LNCAP (cell line): ENCODE measurements around the gene PLD4.

Experiments
- CTCF ChIP-seq: fragments of 450-650 bp; IDR thresholded peaks from 2 replicates; pipeline ENCODE4 v1.5.1; 2017; ENCODE audit warnings: mild to moderate bottlenecking

Gene PLD4

GRCh38 chr14:104965561-104966231 lies 41.0 kb downstream of the PLD4 start:
- TF ChIP-seq CTCF, result no peak

GRCh38 chr14:104966261-104966865 lies 41.7 kb downstream of the PLD4 start:
- TF ChIP-seq CTCF, result no peak

GRCh38 chr14:104966981-104967385 lies 42.3 kb downstream of the PLD4 start:
- no peak for TF ChIP-seq CTCF

- no peak for TF ChIP-seq CTCF
Measured at GRCh38 chr14:104967386-104968152, 42.9 kb downstream of the PLD4 start.

- TF ChIP-seq CTCF, result no peak
Measured at GRCh38 chr14:104968153-104968527, 43.5 kb downstream of the PLD4 start.

- no peak; the same call in 1 of the 2 replicates for TF ChIP-seq CTCF
Measured at GRCh38 chr14:104968541-104969401, 44.1 kb downstream of the PLD4 start.

- TF ChIP-seq CTCF, result no peak
Measured at GRCh38 chr14:104969741-104970230, 45.1 kb downstream of the PLD4 start.
